Hematopoietic multipotent progenitor cell treated with erythropoietin and hydrocortisone succinate and interleukin-3 and kit ligand, for 8 days (in vitro differentiated cells): Measurements from ENCODE around the gene PIP5K1C.
"Not testable (repeated sequence)": the region's sequence is repeated elsewhere in the genome, so short reads cannot be mapped to it uniquely, and the experiment has no call there.

ENCODE experiments used
- DNase-seq: peaks from one replicate; pipeline ENCODE4 v3.0.0-alpha.2; 2015

Gene PIP5K1C

GRCh38 chr19:3584036-3584802, 116.0 kb downstream of the PIP5K1C start:
- not testable (repeated sequence) for DNase-seq

- not testable (repeated sequence) for DNase-seq
Observed at GRCh38 chr19:3581792-3582191, 118.5 kb downstream of the PIP5K1C start.
